ENCODE results near the gene HDAC11. TPM values are rescaled to one million over a fixed set of nuclear protein-coding genes. Genes with fewer than 3 reads are reported as not detected.
A peak's percentile ranks its signal among the peaks of the same experiment; 100 is the strongest.

Gene HDAC11
- total and polyA plus RNA-seq, 2 of the 4 experiments (the other 2 are of a cell fraction) = 9.1 to 11.4 TPM

DNA sequence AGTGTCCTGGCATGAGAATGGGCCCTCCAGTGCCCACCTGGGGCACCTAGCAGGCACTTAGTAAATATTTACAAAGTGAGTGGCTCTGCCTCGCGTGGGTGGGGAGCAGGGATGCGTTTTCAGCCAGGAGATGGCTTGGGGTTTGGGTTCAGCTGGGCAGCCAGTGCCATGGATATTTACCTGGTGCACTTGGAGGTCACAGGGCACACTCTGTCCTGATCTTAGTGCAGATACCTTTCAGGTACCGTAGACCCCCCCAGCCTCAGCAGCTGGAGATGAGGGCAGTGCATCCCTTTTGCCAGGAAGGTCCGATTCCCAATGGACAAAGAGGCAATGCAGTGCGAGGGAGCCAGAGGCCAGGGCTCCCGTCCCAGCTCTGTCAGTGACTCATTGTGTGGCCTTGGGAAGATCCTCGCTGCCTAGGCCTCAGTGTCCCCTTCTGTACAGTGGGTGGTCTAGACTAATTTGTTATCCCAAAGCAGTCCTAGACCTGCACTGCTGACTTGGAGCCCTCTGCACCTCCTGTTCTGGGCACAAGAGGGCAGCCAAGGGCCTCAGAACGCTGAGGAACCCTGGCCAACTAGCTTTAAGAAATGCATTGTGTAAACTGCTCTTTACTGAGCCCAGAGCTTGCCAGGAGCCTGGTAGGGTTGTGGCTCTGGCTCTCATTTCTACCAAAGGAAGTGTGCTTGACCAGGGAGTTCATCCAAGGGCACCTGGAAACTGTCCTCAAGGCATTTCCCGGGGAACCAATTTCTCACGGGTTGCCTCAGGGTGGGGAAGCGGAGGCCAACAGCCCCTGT, 16.0 kb downstream of the HDAC11 start:
- H3K9ac ChIP-seq (ENCODE audit: low read depth, low read length) = no peak overlapping the region
- 72% methylated on average over 3 of the region's 12 CpGs; no CpG with 5 or more reads in 1 of the 2 experiments for WGBS, 2 experiments (ENCODE audit: extremely low coverage in 2 of 2, insufficient read length in 1 of 2)
- H3K4me2 ChIP-seq (ENCODE audit: low read depth, low read length) = no peak overlapping the region
- H3K9me1 ChIP-seq (ENCODE audit: insufficient read depth, low read length) = no peaks in the 10 kb centered on the region
- no peak overlapping the region for H3K4me3 ChIP-seq (ENCODE audit: insufficient read depth, low read depth, low read length)
- CTCF ChIA-PET = interaction anchor here (0.5 to 3.2 kb wide), 11 partner anchors 10 to 162 kb away, joined by 3 to 86 read pairs (median 5); partner anchors contain the start of gene HDAC11
- ATAC-seq (ENCODE audit: low read depth) = peak; percentile 95
- 0 out of 2 replicates have a peak, but pooled peaks cover 1% of the 10 kb centered on the region for H3K4me1 ChIP-seq (ENCODE audit: control insufficient read depth, insufficient read depth, low read length)
- H3K56ac ChIP-seq (ENCODE audit: extremely low read depth, insufficient read depth, low read length) = no peak overlapping the region
- H4K8ac ChIP-seq (ENCODE audit: low read depth in 2 of 2, low read length in 2 of 2) = no peak overlapping the region
- H3K27me3 ChIP-seq (ENCODE audit: control insufficient read depth, insufficient read depth, low read length) = no peaks in the 10 kb centered on the region
- H3K4ac ChIP-seq (ENCODE audit: low read depth, low read length) = no peak overlapping the region
- DNase-seq = peak; percentile 79
- H2AFZ ChIP-seq (replicated peaks; ENCODE audit: low read length, poor library complexity) = peak overlapping the region; percentile 81
- no peak overlapping the region for H2BK15ac ChIP-seq (ENCODE audit: low read depth, low read length)
- H2BK20ac ChIP-seq (ENCODE audit: low read depth, low read length) = no peak overlapping the region
- H3K27ac ChIP-seq (ENCODE audit: insufficient read depth, low read length) = no peak overlapping the region
- H3K23ac ChIP-seq (ENCODE audit: low read depth, low read length) = no peak overlapping the region
- dilution Hi-C loops (cut with HindIII; ENCODE audit: low sequenced_read_pairs, unreplicated experiment) (no loop called here), intact Hi-C loops (cut with micrococcal nuclease) (loop anchor here (1.0 kb wide), 2 partner anchors 152 to 404 kb away; no protein-coding TSS in a partner anchor), in situ Hi-C loops (cut with MboI; ENCODE audit: low sequenced_read_pairs) (loop anchor here (5.0 to 25.0 kb wide), 3 partner anchors 151 to 616 kb away; partner anchors contain the start of genes CHCHD4 and WNT7A)
- POLR2A ChIA-PET (ENCODE audit: unreplicated experiment) = no interaction called here
- no peak overlapping the region for H2AK5ac ChIP-seq (ENCODE audit: low read depth, low read length)
- BruUV-seq (replicated peaks) = no TSS peak
- no peak overlapping the region for H2BK120ac ChIP-seq (ENCODE audit: low read depth, low read length)
- no peaks in the 10 kb centered on the region for H3K79me1 ChIP-seq (ENCODE audit: low read depth in 1 of 2, low read length in 2 of 2)
- H4K5ac ChIP-seq (ENCODE audit: low read depth, low read length) = no peak overlapping the region
- no peak overlapping the region for H3K18ac ChIP-seq (ENCODE audit: low read depth, low read length)
- H3K14ac ChIP-seq (replicated peaks; ENCODE audit: low read depth, low read length) = no peak overlapping the region
- no peak overlapping the region for H2BK5ac ChIP-seq (ENCODE audit: low read depth, low read length, poor library complexity, severe bottlenecking)
- no peaks in the 10 kb centered on the region; the same call in 1 of the 2 replicates for H4K20me1 ChIP-seq (ENCODE audit: insufficient read depth, low read length)
- peak overlapping the region; percentile 88 for H2AK9ac ChIP-seq (replicated peaks; ENCODE audit: low read depth, low read length, poor library complexity)
- H3K36me3 ChIP-seq (ENCODE audit: control insufficient read depth, insufficient read depth, low read length) = peaks cover 2% of the 10 kb centered on the region; the same call in 1 of the 2 replicates
- H3K9me3 ChIP-seq (ENCODE audit: control insufficient read depth, insufficient read depth, low read length) = no peaks in the 10 kb centered on the region
- no peak overlapping the region for H4K91ac ChIP-seq (ENCODE audit: insufficient read depth, low read depth, low read length)
- TF ChIP-seq, protein P1, sequence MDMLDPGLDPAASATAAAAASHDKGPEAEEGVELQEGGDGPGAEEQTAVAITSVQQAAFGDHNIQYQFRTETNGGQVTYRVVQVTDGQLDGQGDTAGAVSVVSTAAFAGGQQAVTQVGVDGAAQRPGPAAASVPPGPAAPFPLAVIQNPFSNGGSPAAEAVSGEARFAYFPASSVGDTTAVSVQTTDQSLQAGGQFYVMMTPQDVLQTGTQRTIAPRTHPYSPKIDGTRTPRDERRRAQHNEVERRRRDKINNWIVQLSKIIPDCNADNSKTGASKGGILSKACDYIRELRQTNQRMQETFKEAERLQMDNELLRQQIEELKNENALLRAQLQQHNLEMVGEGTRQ (IDR thresholded peaks at IDR 0.05; ENCODE audit: low read depth, low read length) = no peak
- TF ChIP-seq SMC3 (IDR thresholded peaks at IDR 0.05; ENCODE audit: low read depth, low read length) (peak; percentile 100), RFX5 (IDR thresholded peaks at IDR 0.05; ENCODE audit: low read depth, low read length) (peak; percentile 11; the same call in 1 of the 2 replicates), BHLHE40 (IDR thresholded peaks at IDR 0.05; ENCODE audit: low read depth, low read length) (no peak), POLR2A (IDR thresholded peaks at IDR 0.05; ENCODE audit: low read depth, low read length) (peak; percentile 60; the same call in 1 of the 2 replicates), RAD21 (IDR thresholded peaks at IDR 0.05; ENCODE audit: low read length) (peak; percentile 100), FOS (IDR thresholded peaks at IDR 0.05; ENCODE audit: low read depth, low read length) (no peak), CHD1 (IDR thresholded peaks at IDR 0.05; ENCODE audit: low read depth, low read length) (peak; percentile 64; the same call in 1 of the 2 replicates), CEBPB (IDR thresholded peaks at IDR 0.05; ENCODE audit: low read depth, low read length) (peak; percentile 86), NFE2L2 (IDR thresholded peaks at IDR 0.05; ENCODE audit: low read depth, low read length) (no peak), MAZ (IDR thresholded peaks at IDR 0.05; ENCODE audit: borderline replicate concordance, low read depth, low read length) (peak; percentile 64), MAFK (IDR thresholded peaks at IDR 0.05; ENCODE audit: low read depth, low read length) (no peak)
- TF ChIP-seq, protein P2, sequence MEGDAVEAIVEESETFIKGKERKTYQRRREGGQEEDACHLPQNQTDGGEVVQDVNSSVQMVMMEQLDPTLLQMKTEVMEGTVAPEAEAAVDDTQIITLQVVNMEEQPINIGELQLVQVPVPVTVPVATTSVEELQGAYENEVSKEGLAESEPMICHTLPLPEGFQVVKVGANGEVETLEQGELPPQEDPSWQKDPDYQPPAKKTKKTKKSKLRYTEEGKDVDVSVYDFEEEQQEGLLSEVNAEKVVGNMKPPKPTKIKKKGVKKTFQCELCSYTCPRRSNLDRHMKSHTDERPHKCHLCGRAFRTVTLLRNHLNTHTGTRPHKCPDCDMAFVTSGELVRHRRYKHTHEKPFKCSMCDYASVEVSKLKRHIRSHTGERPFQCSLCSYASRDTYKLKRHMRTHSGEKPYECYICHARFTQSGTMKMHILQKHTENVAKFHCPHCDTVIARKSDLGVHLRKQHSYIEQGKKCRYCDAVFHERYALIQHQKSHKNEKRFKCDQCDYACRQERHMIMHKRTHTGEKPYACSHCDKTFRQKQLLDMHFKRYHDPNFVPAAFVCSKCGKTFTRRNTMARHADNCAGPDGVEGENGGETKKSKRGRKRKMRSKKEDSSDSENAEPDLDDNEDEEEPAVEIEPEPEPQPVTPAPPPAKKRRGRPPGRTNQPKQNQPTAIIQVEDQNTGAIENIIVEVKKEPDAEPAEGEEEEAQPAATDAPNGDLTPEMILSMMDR (conservative IDR thresholded peaks at IDR 0.05; ENCODE audit: low read depth, low read length) = peak; percentile 98
- TF ChIP-seq, protein P3, sequence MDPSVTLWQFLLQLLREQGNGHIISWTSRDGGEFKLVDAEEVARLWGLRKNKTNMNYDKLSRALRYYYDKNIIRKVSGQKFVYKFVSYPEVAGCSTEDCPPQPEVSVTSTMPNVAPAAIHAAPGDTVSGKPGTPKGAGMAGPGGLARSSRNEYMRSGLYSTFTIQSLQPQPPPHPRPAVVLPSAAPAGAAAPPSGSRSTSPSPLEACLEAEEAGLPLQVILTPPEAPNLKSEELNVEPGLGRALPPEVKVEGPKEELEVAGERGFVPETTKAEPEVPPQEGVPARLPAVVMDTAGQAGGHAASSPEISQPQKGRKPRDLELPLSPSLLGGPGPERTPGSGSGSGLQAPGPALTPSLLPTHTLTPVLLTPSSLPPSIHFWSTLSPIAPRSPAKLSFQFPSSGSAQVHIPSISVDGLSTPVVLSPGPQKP (IDR thresholded peaks at IDR 0.05; ENCODE audit: borderline replicate concordance, low read depth, low read length) = no peak

Data from IMR-90 (cell line).